H1 (cell line): ENCODE measurements around the gene PRDM1. TPM values are rescaled to one million over a fixed set of nuclear protein-coding genes. Genes with fewer than 3 reads are reported as not detected.

ENCODE experiments used
- CHD7 ChIP-seq: fragments of 300-600 bp; sonication (generic); IDR thresholded peaks from 2 replicates; pipeline ENCODE4 v1.7.1; 2012; ENCODE audit warnings: low read length, moderate library complexity, mild to moderate bottlenecking, inconsistent platforms; ENCODE audit not compliant: insufficient replicate concordance
- PHF8 ChIP-seq: fragments of 200-600 bp; sonication (generic); conservative IDR thresholded peaks from 2 replicates; pipeline ENCODE4 v1.7.1; 2012; ENCODE audit warnings: low read depth, mild to moderate bottlenecking, inconsistent platforms, low read length, moderate library complexity
- ZNF274 ChIP-seq: IDR thresholded peaks from 2 replicates; pipeline ENCODE4 v1.7.0; 2012; ENCODE audit warnings: low read length, borderline replicate concordance; ENCODE audit errors: extremely low read depth
- polyA plus RNA-seq, 7 experiments: library from polyadenylated mRNA; depleted of rRNA in 3 of 7; stranded (reverse) in 5 of 7; unstranded in 2 of 7; fragments of >200 nt in 5 of 7; fragments of 200-250 nt in 2 of 7; gene quantifications; 1 replicate in 5 of 7; 2 replicates in 1 of 7; 4 replicates in 1 of 7; pipeline versions ENCODE4 v1.2.1 to v1.2.3, GENCODE V29; 2011 to 2013; ENCODE audit warnings: missing spikeins in 2 of 7, mixed read lengths in 2 of 7
- total RNA-seq: library from RNA; stranded (reverse); fragmentation: NEBNext Ultra II Directional; extraction: Animal tissue kit (Norgen Biotek cat#: 25700); gene quantifications from 2 replicates; pipeline ENCODE4 v1.2.1, GENCODE V29; 2021

The PRDM1 gene
- total and polyA plus RNA-seq, 2 of the 8 experiments (the other 6 are each of a cell fraction or from before 2014, with no cell fraction given): 0.21 to 0.74 TPM

- TF ChIP-seq ZNF274 (no peak), CHD7 (no peak), PHF8 (no peak)
- TF ChIP-seq, all 59 proteins: peak for 0
Measured at GRCh38 chr6:106134906-106135634, 48.9 kb downstream of the PRDM1 start (continued).
